Superior temporal gyrus (tissue), 1 donor: ENCODE results near the gene ZNF428.
"Not testable (repeated sequence)": the region's sequence is repeated elsewhere in the genome, so short reads cannot be mapped to it uniquely, and the experiment has no call there.

Experiments
- DNase-seq: peaks from one replicate; pipeline ENCODE4 v3.0.0-alpha.2; 2016; ENCODE audit errors: extremely low spot score

ZNF428 gene

DNA sequence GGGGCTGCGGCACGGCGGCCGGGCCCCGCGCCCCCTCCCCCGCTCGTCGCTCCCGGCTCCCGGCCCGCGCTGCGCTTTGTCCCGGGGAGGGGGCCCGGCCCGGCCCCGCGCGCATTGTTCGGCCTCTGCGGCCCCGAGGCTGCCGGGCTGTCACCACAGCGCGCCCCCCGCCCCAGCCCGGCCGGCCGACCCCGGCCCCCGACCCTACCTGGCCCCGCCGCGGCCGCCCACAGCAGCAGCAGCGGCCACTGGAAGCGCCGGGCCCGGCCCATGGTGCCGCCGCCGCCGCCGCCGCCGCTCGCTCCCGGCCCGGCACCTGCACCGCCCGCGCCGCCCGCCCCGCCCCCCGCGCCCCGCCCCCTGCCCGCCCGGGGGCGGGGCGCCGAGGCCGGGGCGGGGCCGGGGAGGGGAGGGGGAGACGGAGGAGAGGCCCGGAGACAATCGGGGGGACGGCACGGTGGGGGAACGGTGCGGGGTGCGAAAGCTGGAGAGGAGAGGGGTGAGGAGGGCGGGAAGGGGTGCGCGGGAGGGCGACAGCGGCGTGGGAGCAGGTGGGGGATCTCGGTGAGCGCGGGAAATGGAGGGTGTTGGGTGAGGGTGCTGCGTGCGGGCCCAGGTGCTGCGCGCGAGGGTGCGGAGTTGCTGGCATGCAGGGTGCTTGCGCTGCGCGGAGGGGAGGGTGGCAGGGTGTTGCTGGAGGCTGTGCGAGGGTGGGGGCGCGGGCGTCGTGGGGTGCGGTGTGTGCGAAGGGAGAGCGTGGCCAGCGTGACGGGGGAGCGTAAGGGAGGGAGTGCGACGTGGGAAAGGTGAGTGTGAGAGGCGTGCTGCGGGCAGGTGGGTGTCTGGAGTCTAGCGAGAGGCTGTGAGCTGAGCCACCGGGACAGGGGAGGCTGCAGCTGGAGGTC, 20.3 kb upstream of the ZNF428 start, which contains the start of gene CADM4:
Gene CADM4 (minus strand): TSS at position 332 of the 905 bp plus-strand sequence. CDS start 60 bp downstream, at position 272.
- no peak for DNase-seq

DNA sequence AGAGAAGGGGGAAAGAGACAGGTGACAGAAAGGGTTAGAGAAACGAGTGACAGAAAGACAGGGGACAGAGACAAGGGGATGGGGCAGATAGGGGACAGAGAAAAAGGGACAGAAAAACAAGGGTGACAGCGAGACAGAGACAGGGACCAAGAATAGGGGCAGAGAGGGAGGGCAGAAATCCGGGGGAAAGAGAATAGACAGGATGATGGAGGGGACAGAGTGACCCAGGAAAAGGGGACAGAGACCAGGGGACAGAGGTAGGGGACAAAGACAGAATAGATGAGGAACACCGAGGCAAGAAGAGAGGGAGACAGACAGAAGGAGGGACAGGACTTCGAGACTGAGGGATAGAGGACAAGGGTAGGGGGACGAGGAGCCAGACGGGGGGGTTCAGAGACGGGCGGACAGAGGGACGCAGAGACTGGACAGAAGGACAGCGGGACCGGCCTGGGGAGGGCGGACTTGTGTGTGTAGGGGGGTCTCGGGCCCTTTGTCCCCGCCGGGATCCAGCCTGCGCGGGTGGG, 19.6 kb upstream of the ZNF428 start:
- DNase-seq: no peak

DNA sequence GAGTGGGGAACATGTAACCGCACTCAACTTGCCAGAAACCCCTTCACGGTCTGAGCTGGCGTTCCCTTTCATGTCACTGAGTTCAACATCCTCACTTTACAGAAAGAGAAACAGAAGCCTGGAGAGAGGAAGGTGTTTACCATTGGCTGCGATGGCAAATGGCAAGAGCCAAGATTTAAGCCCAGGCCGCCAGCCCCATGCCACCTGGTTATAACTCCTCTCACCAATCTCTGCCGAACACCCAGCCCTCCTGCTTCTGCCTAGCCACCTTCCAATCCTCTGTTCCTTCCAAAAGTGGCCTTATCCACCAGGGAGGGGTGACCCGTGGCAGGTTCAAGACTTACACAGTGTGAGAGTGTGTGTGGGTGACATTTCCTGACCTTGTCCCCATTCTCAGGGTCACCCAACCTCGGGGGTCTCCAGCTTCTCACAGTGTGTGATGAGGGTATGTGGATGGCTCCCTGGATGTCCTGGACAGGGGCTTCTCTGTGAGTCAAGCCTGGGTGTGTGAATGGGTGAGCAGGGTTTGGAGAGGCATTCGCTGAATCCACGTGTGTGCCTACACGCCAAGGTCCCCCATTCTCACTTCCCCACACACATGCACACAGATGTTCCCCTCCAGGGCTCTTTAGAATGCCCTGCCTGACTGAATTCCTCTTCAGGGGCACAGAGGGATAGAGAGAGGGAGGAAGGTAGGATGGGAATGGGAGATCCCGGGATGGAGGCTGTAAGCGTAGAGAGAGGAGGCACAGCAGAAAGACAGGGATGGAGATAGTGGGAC, 19.0 kb upstream of the ZNF428 start:
- no peak for DNase-seq

DNA sequence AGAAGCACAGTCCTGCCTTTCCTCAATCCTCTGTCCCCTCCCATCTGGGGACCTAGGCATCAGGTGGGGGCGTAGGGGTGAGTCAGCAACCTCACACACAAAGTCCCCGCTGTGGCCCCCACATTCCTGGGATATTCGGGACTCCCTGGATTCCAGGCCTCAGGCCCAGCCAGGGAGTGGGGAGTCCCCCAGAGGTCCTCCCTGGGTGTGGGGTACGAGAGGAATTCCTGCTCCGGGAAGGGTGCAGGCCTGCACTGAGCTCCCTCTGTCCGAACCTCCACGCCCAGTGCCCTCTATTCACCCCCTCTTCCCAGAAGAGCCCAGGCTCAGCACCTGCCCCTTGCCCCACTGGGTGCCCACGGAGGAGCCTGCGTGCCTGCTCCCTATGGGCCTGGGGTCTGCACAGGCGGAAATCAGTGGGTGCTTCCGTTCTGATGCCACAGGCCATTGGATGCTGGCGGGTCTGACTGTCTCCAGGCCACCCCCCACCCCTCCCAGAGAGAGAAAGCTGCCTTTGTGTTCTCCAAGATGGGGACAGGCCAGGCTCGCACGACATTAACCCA, 16.8 kb upstream of the ZNF428 start:
- peak; percentile 70 for DNase-seq

DNA sequence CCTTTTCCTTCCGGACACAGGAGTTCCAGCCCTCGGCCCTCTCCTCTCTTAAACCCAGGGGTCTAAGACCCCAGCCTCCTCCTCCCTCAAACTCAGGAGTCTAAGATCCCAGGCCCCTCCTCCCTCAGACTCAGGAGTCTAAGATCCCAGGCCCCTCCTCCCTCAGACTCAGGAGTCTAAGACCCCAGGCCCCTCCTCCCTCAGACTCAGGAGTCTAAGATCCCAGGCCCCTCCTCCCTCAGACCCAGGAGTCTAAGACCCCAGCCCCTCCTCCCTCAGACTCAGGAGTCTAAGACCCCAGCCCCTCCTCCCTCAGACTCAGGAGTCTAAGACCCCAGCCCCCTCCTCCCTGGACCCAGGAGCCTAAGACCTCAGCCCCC, 16.1 kb upstream of the ZNF428 start:
- not testable (repeated sequence) for DNase-seq

DNA sequence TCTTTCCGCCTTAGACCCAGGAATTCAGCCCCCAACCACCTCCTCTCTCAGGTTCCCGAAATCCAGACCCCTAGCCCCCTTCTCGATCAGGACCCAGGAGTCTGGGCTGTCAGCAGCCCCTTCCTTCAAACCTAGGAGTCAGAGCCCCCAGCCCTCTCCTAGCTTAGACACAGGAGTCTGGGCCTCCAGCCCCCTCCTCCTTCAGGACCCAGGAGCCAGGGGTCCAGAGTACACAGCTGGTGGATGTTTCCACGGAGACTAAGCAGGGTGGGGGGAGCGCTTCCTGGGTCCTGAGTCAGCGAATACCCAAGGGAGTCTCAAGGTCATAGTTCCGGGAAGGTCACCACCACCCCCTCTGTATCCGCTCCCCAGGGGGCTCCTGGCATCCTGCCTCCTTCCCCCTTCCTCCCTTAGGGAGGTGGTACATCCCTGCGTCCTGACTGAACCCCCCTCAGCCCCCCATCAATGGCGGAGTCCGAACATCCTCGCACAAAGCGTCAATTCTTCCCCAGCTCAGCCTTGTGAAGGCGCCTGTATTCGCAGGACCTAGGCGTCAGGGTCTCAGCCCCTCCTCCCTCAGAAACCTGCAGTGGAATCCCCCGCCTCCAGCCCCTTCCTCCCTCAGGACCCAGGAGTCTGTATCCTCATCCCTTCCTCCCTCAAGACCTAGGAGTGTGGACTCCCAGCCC, 15.6 kb upstream of the ZNF428 start:
- DNase-seq: peak; percentile 81

DNA sequence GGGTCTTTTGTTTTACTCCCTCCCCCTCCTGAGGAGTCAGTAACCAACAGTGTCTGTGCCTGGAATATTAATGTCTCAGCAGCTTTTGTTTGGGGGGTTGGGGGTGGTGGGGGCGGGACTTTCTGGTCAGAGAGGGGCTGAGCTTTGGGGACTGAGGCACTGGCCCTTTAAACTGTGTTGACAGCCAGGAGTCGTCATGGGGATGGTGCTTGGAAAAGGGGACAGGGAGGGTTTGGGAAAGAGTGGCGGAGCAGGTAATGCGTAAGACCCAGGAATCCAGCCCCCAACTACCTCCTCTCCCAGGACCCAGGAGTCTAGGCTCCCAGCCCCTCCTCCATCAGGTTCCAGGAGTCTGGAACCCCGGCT, 15.1 kb upstream of the ZNF428 start:
- DNase-seq: peak; percentile 64

DNA sequence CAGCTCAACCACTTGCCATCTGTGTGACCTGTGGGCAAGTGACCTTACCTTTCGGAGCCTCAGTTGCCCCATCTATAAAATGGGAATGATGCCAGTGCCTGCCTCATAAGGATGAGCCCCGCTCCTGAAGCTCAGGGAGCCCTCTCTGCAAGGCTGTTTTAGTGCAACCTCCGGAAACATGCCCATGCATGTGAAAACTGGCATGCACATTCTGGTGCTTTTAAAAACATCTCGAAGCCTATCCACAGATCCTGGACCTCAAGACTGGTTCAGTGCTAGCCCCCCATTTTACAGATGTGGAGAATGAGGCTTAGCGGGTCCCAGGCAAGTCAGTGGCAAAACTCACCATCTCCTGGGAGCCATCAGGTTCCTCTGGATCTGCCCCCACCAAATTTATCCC, 14.6 kb upstream of the ZNF428 start:
- peak; percentile 40 for DNase-seq

DNA sequence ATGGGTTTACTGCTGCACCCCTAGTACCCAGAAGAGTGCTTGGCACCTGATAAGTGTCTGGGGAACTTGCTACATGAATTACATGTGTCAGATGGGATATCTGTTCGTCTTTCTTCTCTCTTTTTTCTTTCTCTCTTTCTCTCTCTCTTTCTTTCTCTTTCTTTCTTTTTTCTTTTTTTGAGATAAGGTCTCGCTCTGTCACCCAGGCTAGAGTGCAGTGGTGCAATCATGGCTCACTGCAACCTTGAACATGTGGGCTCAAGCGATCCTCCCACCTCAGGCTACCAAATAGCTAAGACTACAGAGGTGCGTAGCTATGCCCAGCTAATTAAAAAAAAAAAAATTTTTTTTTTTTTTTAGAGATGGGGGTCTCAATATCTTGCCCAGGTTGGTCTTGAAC, 14.1 kb upstream of the ZNF428 start:
- no peak for DNase-seq

DNA sequence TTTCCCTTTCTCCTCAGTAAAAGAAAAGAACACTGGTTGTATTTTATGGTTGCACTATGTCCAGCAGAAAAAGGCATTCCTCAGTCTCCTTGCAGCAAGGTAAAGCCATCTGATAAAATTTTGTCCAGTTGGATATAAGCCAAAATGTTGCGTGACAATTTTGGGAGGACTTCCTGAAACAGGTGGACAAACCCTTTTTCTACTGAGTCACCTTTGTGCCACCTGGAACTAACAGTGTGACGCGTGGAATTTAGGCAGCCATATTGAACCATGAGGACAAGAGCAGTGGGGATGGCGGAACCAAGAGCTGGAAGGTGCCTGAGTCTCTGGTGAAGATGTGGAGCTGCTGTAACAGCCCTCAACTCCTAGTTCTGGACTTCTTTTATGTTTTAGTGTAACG, 12.1 kb upstream of the ZNF428 start:
- DNase-seq: no peak

DNA sequence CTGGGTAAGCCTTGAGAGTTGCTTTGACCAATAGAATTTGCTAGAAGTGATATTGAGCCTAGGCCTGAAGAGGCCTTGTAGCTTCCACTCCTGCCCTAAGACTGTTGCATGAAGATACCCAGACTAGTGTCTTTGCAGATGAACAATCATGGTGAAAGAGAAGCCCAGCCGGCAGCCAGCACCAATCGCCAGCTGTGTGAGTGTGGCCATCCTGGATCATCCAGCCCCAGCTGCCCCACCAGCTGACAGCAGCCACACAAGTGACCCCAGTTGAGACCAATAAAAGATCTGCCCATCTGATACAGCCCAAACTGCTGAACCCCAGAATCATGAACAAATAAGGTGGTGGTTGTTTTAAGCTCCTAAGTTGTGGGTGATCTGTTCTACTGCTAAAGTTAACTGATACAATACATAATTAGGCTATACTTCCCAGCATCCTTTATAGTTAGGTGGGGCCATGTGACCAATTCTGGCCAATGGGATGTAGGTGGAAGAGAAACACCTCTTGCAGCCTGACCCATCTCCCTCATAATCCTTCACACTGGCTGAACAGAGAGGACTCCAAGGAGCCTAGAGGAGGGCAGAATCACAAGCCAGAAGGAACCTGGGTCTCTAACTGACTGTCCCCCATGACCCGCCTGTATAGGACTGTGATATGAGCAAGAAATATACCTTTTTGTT, 9.4 kb upstream of the ZNF428 start:
- DNase-seq: no peak

DNA sequence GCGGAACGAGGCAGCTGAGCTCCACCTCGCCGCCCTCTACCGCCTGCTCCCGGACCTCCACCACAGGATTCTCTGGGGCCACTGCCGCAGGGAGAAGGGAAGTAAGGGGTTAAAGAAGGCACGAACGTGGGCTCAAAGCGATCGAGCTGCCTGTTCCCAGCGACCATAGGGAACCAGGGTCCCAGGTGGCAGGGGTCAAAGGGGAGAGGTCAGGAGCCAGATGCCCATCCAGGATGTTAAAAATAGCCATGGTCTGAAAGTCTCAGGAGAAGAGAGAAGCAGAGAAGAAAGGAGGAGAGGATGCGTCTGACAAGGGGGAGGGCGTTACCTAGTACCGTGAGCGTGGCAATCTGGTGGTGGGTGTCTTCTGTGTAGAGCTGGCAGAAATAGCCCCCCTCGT, 7.4 kb upstream of the ZNF428 start:
- DNase-seq: no peak

DNA sequence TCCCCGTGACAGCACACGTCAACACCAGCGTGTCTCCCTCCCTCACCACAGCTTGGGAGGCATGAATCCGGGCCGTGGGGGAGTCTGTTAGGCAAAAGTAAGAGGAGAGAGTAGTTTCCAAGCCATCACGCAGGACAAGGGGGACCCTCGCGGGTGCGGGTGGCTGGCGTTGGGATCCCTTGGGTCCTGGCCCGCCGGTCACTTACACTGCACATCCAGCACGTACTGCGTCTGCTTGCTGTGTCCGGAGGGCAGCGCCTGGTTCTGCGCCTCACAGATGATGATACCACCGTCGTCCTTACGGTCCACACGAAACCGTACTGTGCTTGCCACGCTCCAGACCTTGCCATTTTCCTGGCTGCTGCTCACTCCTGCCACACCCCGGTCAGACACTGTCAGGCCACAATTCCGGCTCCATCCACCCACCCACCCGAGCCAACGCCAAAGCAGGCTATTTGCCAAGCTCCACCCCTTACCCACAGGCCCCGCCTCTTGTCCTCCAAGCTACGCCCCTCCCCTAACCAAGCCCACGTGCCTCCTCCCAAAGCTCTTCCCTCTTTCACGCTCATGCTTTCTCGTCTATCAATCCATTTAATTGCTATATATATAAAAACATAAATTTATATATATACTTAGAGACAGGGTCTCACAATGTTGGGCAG, 6.6 kb upstream of the ZNF428 start:
- DNase-seq: no peak

DNA sequence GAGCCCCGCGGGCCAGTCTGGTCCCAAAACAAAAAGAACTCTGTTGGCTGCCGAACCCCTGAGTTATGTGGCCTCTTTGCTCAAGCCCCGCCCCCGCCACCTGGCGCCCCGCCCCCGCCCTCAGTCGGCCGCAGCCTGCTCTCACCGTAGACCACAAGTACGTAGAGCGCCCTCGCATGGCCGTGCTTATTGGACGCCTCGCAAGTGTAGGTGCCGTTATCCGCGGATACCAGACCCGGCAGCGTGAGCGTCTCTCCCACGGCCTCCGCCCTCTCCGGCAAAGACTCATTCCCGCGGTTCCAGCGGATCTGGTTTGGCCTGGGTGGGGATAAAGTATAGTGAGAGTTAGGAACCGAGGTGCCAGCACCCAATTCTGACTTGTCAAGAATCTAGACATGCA, 5.5 kb upstream of the ZNF428 start:
- no peak for DNase-seq

DNA sequence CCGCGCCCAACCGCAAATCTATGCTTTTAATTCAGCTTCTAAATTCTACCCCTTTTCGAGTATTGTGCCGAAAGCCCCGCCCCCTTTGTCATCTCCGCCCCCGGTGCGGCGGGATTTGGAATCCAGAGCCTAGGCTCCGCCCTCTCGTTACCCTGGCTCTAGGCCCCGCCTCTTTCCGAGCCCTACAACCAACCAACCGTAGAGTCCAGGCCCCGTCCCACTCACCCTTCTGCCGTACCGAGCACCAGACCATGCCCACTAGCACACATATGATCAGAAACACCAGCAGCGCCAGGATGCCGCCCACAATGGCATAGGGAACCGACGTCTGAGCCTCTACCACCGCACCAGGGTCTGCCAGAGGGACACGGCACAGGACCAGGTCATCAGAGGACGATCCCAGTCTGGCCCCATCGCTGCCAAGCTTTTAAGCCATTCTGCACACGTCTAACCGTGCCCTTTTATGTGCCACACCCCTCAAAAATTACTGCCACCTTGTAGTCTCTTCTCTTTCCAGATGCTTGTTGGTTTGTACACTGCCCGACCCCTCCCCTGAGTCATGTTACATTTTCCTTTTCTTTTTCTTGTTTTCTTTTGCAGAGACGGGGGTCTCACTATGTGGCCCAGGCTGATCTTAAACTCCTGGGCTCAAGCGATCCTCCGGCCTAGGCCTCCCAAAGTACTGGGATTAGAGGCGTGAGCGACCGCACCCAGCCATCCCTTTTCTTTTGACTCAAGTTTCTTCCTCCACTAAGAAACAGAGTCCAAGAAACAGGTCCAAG, 4.7 kb upstream of the ZNF428 start:
- no peak for DNase-seq

DNA sequence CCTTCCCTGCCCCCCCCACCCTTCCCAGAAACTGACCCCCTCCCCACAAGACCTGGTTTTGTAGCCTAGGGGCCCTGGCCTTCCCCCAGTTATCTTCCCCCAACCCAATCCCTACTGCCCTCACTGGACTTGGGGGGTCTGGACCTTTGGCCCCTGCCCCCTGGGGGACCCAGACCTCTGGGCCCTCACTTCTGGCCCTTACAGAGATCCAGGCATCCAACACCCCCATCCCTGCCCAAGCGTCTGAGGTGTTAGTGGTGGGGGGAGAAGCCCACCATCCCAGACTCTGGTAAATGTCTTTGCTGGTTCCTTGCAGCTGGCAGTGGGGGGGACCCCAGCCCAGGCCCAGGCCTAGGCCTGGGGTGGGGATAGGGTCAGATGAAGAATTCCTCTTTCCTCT, 3.5 kb upstream of the ZNF428 start:
- no peak for DNase-seq

DNA sequence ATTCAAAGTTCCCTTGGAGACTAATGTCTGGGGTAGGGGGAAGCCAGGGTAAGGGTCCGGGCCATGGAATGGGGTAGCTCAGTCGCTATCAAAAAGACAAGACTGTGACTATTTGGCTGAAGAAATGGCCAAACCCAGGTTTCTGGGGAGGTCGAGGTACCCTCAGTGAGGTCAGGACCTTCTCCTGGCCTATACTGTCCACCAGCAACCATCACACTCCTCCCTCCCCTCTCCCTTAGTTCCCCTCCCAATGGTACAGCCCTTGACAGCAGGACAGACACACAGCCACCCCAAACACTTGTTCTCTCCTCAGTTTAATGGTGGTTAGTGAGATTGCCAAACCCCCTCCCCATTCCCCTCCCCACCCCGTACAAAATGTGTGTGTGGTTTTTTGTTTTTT, 2.6 kb upstream of the ZNF428 start:
- no peak for DNase-seq

DNA sequence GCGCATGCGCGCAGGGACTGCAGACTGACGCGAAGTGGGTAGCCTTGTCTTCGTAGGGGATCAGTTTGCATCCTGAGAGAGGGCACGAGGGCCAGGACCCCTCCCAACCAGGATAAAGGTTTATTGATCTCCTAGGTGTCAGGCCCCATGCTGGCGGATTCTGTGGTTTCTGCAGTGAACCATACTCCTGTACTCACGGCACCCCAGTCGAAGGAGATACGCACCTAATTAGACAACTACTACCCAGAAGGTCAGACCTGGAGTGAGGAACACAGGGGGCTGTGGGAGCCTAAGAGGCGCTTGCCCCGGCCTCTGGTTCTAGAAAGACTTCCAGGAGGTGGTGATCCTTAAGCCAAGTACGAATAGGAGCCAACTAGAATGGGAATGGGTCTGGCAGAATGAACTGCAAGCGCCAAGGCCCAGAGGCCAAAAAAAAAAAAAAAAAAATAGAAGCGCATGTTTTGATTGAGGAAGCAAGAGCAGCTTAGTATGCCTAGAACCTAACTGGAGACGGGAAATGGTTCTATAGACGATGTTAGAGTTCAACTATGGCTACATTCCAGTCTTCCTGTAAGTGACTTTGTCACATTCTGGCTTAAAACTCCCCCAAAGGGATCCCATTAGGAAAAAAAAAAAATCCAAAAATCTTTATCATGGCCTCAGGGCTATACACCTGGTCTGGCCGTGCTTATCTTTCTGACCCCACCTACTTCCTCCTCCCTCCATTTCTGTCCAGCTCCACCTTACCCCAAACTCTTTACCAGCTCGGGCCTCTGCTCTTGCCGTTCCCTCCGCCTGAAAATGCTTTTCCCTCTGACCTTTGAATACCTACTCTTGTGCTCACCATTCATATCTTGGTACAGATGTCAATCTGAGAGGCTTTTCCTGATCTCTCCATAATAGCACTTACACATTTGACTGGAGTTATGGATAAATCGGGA, 902 bp upstream of the ZNF428 start:
- DNase-seq: no peak

DNA sequence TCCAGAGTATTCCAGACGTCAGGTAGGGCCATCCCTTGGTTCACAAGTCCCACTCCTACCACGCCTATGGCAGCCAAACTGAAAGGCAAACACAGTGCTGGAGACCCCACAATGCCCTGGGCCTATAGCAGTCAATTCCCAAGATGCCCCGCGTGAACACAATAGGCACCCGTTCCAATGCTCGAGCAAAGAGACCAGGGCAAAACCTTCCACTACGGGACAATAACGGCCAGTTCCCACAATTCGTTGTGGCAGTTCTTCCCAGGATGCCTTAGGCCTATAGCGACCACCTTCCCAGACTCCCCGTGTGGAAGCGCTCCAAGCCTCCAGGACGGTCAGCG, 538 bp downstream of the ZNF428 start:
- DNase-seq: no peak
